NCI-H128 (cell line): ENCODE data around the gene SLC8A2.
A peak's percentile ranks its signal among the peaks of the same experiment; 100 is the strongest.

Experiments
- DNase-seq: peaks from one replicate; lab custom pipeline; 2025; ENCODE audit not compliant: unreplicated experiment; lab: John Stamatoyannopoulos, UW

The SLC8A2 gene

GRCh38 chr19:47464675-47465419 lies 6.8 kb downstream of the SLC8A2 start:
- no peak for DNase-seq

- DNase-seq, result no peak
These were observed 9.8 kb downstream of the SLC8A2 start for GRCh38 chr19:47461876-47462275.

GRCh38 chr19:47459477-47459876 lies 12.2 kb downstream of the SLC8A2 start:
- no peak for DNase-seq

GRCh38 chr19:47458672-47459071 lies 13.0 kb downstream of the SLC8A2 start:
- DNase-seq, result no peak

- DNase-seq, result no peak
These were observed 14.8 kb downstream of the SLC8A2 start for GRCh38 chr19:47456721-47457474.

GRCh38 chr19:47450478-47450877 lies 21.2 kb downstream of the SLC8A2 start:
- no peak for DNase-seq

- no peak for DNase-seq
These were observed 23.3 kb downstream of the SLC8A2 start for GRCh38 chr19:47448360-47448727.

GRCh38 chr19:47447470-47448359 lies 24.0 kb downstream of the SLC8A2 start:
- no peak for DNase-seq

- no peak for DNase-seq
These were observed 24.9 kb downstream of the SLC8A2 start for GRCh38 chr19:47446534-47447469.

- DNase-seq, result no peak
These were observed 25.7 kb downstream of the SLC8A2 start for GRCh38 chr19:47445937-47446402.

- no peak for DNase-seq
These were observed 26.2 kb downstream of the SLC8A2 start for GRCh38 chr19:47445527-47445926.

- DNase-seq, result no peak
These were observed 27.3 kb downstream of the SLC8A2 start for GRCh38 chr19:47444388-47444821.

- no peak for DNase-seq
These were observed 28.4 kb downstream of the SLC8A2 start for GRCh38 chr19:47443331-47443730.

GRCh38 chr19:47438793-47439220 lies 32.9 kb downstream of the SLC8A2 start:
- no peak for DNase-seq

- DNase-seq, result no peak
These were observed 34.2 kb downstream of the SLC8A2 start for GRCh38 chr19:47437500-47437899.

GRCh38 chr19:47436712-47437401 lies 34.8 kb downstream of the SLC8A2 start:
- peak; percentile 71 for DNase-seq

- no peak for DNase-seq
These were observed 35.7 kb downstream of the SLC8A2 start for GRCh38 chr19:47435883-47436417.

- no peak for DNase-seq
These were observed 36.5 kb downstream of the SLC8A2 start for GRCh38 chr19:47435196-47435595.

GRCh38 chr19:47434088-47434487 lies 37.6 kb downstream of the SLC8A2 start:
- no peak for DNase-seq
